ENCODE results near the gene SNAP47. TPM values are rescaled to one million over a fixed set of nuclear protein-coding genes. Genes with fewer than 3 reads are reported as not detected.

The SNAP47 gene
- polyA plus RNA-seq, 1 of the 3 experiments (the other 2 are of a cell fraction): 45.6 TPM

DNA sequence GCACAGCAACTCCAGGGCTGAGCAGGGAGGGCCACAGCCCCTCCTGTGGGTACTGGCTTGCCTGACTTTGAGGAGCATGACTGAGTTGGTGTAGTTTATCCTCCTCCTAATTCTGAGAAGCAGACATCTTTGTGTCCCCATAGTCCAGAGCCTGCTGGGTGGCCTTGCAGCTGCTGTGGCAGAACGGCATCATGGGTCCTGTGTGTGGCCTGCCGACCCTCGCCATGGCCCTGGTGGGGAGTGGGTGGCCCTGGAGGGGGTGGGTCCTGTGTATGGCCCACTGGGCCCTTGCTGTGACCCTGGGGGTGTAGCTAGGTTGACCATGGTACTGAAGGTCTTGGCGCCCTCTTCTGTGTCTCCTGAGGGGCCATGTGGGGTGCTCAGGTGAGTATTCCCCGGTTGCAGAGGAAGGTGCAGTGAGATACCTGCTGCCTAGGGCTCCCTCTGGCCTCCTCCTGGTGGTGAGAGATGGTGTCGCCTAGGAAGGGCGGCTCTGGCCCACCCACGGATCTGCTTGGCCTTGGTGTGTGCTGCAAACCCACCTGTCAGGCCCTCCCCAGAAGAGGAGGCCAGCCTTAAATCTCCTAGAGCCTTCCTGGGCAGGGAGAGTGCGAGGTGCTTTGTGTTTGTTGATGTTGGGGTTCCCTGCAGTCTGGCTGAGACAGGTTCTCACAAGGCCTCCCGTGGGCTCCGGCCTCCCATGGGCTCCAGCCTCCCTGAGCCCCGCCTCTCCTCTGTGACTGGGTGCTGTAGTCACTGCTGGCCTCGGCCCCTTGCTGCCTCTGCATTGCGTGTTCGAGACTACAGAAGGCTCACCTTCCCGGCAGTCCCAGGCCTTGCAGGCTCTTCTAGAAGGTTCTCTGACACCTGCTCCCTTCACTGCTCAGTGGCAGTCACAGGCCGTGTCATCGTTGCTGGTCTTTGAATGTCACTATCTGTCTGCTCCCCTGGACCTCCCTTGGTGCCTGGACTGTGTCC is 7.8 kb downstream of the SNAP47 start:
- no peak overlapping the region for H3K4me3 ChIP-seq (ENCODE audit: low read depth in 2 of 2, low read length in 1 of 2)
- H3K27me3 ChIP-seq (ENCODE audit: insufficient read depth): no peaks in the 10 kb centered on the region
- no peak overlapping the region for H3K9ac ChIP-seq
- ChIA-PET CTCF (interaction anchor here (2.5 kb wide), 1 partner anchor 20 kb away, joined by 9 read pairs; no protein-coding TSS in a partner anchor), POLR2A (no interaction called here)
- H3F3A ChIP-seq (replicated peaks; ENCODE audit: insufficient read depth): no peaks in the 10 kb centered on the region
- H3K4me2 ChIP-seq: no peak overlapping the region
- no peak overlapping the region for H2AFZ ChIP-seq (ENCODE audit: low read depth)
- DNase-seq: no peak
- peaks cover 0 to 21% of the 10 kb centered on the region in 2 experiments for H3K36me3 ChIP-seq (replicated peaks in 1 of 2; ENCODE audit: control insufficient read depth in 1 of 2, insufficient read depth in 2 of 2, low read length in 1 of 2)
- no peak overlapping the region for H3K27ac ChIP-seq (ENCODE audit: low read depth in 2 of 2, low read length in 1 of 2)
- TF ChIP-seq EP300 (IDR thresholded peaks at IDR 0.05; ENCODE audit: borderline replicate concordance in 1 of 2, low read depth in 1 of 2, low read length in 1 of 2) (no peak), YY1 (IDR thresholded peaks at IDR 0.05; ENCODE audit: low read depth) (no peak), FOXM1 (IDR thresholded peaks at IDR 0.05; ENCODE audit: low read depth) (no peak), NFIC (IDR thresholded peaks at IDR 0.05; ENCODE audit: borderline replicate concordance) (no peak), RFX5 (IDR thresholded peaks at IDR 0.05; ENCODE audit: low read length) (no peak), NRF1 (IDR thresholded peaks at IDR 0.05; ENCODE audit: low read depth, low read length) (no peak)
- no peaks in the 10 kb centered on the region for H3K9me2 ChIP-seq
- H3K79me2 ChIP-seq (ENCODE audit: insufficient read depth): peaks cover 61% of the 10 kb centered on the region
- 97% methylated on average over 11 of the region's 18 CpGs for WGBS (ENCODE audit: low lambda C conversion rate)
- no peaks in the 10 kb centered on the region; a peak in 1 of 4 replicates for H3K4me1 ChIP-seq (ENCODE audit: control insufficient read depth in 1 of 2, insufficient read depth in 2 of 2, low read depth in 1 of 2, low read length in 1 of 2)
- H3K9me3 ChIP-seq: no peaks in the 10 kb centered on the region
- H4K20me1 ChIP-seq (ENCODE audit: insufficient read depth): peaks cover 48% of the 10 kb centered on the region

DNA sequence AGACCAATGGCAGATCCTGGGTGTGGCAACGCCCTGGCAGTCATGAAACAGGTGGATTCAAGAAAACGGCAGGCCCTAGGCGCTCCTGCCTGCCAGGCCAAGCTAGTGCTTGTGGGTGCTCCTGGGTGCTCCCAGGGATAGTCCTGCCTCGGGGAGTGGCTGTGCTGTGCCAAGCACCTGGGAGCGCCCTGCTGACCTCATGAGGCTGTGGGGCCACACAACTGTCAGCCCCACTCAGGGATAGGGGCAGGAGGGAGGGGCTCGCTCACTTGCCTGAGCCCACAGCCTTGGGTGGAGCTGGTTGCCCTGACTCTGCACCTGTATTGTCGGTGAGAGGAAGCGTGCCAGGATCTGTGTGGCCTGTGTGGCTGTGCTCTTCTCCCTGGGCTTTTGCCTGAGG is 9.4 kb downstream of the SNAP47 start:
- H3K9me2 ChIP-seq: no peaks in the 10 kb centered on the region
- no peaks in the 10 kb centered on the region for H3K27me3 ChIP-seq (ENCODE audit: insufficient read depth)
- no peak overlapping the region for H3K4me3 ChIP-seq (ENCODE audit: low read depth in 2 of 2, low read length in 1 of 2)
- ChIA-PET CTCF (interaction anchor here (2.5 kb wide), 1 partner anchor 18 kb away, joined by 9 read pairs; no protein-coding TSS in a partner anchor), POLR2A (no interaction called here)
- no peak overlapping the region for H3K27ac ChIP-seq (ENCODE audit: low read depth in 2 of 2, low read length in 1 of 2)
- no peak overlapping the region for H3K4me2 ChIP-seq
- H3K9ac ChIP-seq: no peak overlapping the region
- peaks cover 48% of the 10 kb centered on the region for H3K79me2 ChIP-seq (ENCODE audit: insufficient read depth)
- H3K4me1 ChIP-seq (ENCODE audit: control insufficient read depth in 1 of 2, insufficient read depth in 2 of 2, low read depth in 1 of 2, low read length in 1 of 2): no peaks in the 10 kb centered on the region; a peak in 1 of 4 replicates
- WGBS (ENCODE audit: low lambda C conversion rate): 88% methylated on average over 7 of the region's 8 CpGs
- H3K36me3 ChIP-seq (replicated peaks in 1 of 2; ENCODE audit: control insufficient read depth in 1 of 2, insufficient read depth in 2 of 2, low read length in 1 of 2): peaks cover 6 to 28% of the 10 kb centered on the region in 2 experiments
- no peak for DNase-seq
- peaks cover 56% of the 10 kb centered on the region for H4K20me1 ChIP-seq (ENCODE audit: insufficient read depth)
- no peaks in the 10 kb centered on the region for H3F3A ChIP-seq (replicated peaks; ENCODE audit: insufficient read depth)
- no peaks in the 10 kb centered on the region for H3K9me3 ChIP-seq
- H2AFZ ChIP-seq (ENCODE audit: low read depth): no peak overlapping the region
- TF ChIP-seq CHD2 (IDR thresholded peaks at IDR 0.05; ENCODE audit: low read length, partially characterized antibody): no peak
- no peak for TF ChIP-seq SMC3 (IDR thresholded peaks at IDR 0.05; ENCODE audit: low read depth, low read length)
- TF ChIP-seq POLR2AphosphoS5 (IDR thresholded peaks at IDR 0.05; ENCODE audit: low read depth, low read length): no peak
- no peak for TF ChIP-seq YY1 (IDR thresholded peaks at IDR 0.05; ENCODE audit: low read depth)
- TF ChIP-seq, protein P1, sequence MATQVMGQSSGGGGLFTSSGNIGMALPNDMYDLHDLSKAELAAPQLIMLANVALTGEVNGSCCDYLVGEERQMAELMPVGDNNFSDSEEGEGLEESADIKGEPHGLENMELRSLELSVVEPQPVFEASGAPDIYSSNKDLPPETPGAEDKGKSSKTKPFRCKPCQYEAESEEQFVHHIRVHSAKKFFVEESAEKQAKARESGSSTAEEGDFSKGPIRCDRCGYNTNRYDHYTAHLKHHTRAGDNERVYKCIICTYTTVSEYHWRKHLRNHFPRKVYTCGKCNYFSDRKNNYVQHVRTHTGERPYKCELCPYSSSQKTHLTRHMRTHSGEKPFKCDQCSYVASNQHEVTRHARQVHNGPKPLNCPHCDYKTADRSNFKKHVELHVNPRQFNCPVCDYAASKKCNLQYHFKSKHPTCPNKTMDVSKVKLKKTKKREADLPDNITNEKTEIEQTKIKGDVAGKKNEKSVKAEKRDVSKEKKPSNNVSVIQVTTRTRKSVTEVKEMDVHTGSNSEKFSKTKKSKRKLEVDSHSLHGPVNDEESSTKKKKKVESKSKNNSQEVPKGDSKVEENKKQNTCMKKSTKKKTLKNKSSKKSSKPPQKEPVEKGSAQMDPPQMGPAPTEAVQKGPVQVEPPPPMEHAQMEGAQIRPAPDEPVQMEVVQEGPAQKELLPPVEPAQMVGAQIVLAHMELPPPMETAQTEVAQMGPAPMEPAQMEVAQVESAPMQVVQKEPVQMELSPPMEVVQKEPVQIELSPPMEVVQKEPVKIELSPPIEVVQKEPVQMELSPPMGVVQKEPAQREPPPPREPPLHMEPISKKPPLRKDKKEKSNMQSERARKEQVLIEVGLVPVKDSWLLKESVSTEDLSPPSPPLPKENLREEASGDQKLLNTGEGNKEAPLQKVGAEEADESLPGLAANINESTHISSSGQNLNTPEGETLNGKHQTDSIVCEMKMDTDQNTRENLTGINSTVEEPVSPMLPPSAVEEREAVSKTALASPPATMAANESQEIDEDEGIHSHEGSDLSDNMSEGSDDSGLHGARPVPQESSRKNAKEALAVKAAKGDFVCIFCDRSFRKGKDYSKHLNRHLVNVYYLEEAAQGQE (IDR thresholded peaks at IDR 0.05; ENCODE audit: low read depth, low read length): no peak
- no peak for TF ChIP-seq FOSL2 (IDR thresholded peaks at IDR 0.05; ENCODE audit: borderline replicate concordance, low read depth)
- no peak for TF ChIP-seq SIN3A (IDR thresholded peaks at IDR 0.05; ENCODE audit: borderline replicate concordance, low read depth, low read length)
- no peak for TF ChIP-seq RFX5 (IDR thresholded peaks at IDR 0.05; ENCODE audit: low read length)
- no peak for TF ChIP-seq TEAD4 (IDR thresholded peaks at IDR 0.05; ENCODE audit: borderline replicate concordance, insufficient read depth)
- TF ChIP-seq, protein P2, sequence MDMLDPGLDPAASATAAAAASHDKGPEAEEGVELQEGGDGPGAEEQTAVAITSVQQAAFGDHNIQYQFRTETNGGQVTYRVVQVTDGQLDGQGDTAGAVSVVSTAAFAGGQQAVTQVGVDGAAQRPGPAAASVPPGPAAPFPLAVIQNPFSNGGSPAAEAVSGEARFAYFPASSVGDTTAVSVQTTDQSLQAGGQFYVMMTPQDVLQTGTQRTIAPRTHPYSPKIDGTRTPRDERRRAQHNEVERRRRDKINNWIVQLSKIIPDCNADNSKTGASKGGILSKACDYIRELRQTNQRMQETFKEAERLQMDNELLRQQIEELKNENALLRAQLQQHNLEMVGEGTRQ (IDR thresholded peaks at IDR 0.05; ENCODE audit: borderline replicate concordance, low read depth, low read length): no peak
- TF ChIP-seq JUND (IDR thresholded peaks at IDR 0.05): no peak
- TF ChIP-seq RCOR1 (IDR thresholded peaks at IDR 0.05; ENCODE audit: low read length): no peak
- TF ChIP-seq, protein P3, sequence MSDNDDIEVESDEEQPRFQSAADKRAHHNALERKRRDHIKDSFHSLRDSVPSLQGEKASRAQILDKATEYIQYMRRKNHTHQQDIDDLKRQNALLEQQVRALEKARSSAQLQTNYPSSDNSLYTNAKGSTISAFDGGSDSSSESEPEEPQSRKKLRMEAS (IDR thresholded peaks at IDR 0.05; ENCODE audit: low read depth): no peak
- TF ChIP-seq, protein P4, sequence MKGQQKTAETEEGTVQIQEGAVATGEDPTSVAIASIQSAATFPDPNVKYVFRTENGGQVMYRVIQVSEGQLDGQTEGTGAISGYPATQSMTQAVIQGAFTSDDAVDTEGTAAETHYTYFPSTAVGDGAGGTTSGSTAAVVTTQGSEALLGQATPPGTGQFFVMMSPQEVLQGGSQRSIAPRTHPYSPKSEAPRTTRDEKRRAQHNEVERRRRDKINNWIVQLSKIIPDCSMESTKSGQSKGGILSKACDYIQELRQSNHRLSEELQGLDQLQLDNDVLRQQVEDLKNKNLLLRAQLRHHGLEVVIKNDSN (IDR thresholded peaks at IDR 0.05; ENCODE audit: borderline replicate concordance, low read depth): no peak
- TF ChIP-seq, protein P5, sequence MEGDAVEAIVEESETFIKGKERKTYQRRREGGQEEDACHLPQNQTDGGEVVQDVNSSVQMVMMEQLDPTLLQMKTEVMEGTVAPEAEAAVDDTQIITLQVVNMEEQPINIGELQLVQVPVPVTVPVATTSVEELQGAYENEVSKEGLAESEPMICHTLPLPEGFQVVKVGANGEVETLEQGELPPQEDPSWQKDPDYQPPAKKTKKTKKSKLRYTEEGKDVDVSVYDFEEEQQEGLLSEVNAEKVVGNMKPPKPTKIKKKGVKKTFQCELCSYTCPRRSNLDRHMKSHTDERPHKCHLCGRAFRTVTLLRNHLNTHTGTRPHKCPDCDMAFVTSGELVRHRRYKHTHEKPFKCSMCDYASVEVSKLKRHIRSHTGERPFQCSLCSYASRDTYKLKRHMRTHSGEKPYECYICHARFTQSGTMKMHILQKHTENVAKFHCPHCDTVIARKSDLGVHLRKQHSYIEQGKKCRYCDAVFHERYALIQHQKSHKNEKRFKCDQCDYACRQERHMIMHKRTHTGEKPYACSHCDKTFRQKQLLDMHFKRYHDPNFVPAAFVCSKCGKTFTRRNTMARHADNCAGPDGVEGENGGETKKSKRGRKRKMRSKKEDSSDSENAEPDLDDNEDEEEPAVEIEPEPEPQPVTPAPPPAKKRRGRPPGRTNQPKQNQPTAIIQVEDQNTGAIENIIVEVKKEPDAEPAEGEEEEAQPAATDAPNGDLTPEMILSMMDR (IDR thresholded peaks at IDR 0.05): no peak
